CD4-positive, alpha-beta T cell treated with Interferon gamma for 1 hour (primary cell): ENCODE data around the gene PRAME.
A peak's percentile ranks its signal among the peaks of the same experiment; 100 is the strongest.
"Not testable (repeated sequence)": the region's sequence is repeated elsewhere in the genome, so short reads cannot be mapped to it uniquely, and the experiment has no call there.

Experiments used
- DNase-seq: peaks from one replicate; pipeline ENCODE4 v3.0.0-alpha.2; 2020

Gene PRAME, protein sequence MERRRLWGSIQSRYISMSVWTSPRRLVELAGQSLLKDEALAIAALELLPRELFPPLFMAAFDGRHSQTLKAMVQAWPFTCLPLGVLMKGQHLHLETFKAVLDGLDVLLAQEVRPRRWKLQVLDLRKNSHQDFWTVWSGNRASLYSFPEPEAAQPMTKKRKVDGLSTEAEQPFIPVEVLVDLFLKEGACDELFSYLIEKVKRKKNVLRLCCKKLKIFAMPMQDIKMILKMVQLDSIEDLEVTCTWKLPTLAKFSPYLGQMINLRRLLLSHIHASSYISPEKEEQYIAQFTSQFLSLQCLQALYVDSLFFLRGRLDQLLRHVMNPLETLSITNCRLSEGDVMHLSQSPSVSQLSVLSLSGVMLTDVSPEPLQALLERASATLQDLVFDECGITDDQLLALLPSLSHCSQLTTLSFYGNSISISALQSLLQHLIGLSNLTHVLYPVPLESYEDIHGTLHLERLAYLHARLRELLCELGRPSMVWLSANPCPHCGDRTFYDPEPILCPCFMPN

DNA sequence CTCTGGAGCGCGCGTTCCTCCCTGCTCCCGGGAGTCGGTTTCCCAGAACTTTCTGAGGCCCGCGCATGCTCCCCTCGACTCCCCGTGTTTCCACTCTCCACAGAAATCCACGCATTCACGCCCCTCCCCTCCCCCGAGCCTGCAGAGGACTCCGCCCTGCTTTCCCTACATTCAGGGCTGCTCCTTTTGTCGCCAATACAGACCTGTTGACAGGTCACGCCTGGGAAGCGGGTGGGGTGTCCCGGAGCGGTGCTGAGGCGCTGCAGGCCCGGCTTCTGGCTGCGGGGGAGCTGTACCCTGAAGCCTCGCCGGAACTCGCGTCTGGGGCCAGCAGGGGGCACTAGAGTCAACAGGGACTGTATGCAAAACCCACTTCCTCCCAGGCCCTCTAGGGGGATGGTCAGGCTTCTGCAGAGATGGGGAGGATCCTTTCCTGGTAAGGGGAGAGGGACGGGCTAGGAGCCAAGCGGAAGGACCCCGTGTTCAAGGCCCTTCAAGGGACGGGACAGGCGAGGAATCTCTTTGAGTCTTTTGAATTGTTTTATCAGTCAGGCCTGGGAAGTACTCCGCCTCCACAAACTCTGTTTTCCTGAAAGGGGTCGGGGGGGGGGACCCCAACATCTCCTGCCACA is at the start of gene PRAME:
Gene PRAME, minus strand, starts transcription at position 294 of the 632 bp plus-strand sequence. CDS start 2,433 bp downstream, outside the sequence.
- DNase-seq = peak; percentile 64

DNA sequence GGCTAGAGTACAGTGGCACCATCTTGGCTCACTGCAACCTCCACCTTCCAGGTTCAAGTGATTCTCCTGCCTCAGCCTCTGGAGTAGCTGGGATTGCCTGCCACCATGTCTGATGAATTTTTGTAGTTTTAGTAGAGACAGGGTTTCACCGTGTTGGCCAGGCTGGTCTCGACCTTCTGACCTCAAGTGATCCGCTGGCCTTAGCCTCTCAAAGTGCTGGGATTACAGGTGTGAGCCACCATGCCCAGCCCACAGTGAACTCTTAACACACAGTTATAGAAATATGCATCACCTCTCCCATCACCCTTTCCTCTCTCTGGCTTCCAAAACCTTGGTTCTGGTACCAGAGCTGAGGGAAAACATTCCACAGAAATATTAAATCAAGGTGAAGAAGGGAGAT is 49.0 kb upstream of the PRAME start:
- DNase-seq = not testable (repeated sequence)

DNA sequence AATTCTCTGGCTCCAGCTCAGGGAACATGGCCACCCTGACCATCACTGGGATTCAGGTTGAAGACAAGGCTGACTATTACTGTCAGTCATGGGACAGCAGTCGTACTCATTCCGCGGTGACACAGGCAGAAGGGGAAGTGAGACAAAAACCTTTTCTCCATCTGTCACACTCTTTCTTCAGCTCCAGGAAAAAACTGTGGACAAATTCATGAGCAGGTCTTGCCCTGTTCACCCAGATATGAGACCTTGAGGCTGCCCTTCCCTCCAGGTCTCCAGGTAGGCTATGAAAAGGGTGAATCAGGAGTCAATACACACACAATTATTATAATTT is 46.0 kb upstream of the PRAME start:
- DNase-seq = no peak

DNA sequence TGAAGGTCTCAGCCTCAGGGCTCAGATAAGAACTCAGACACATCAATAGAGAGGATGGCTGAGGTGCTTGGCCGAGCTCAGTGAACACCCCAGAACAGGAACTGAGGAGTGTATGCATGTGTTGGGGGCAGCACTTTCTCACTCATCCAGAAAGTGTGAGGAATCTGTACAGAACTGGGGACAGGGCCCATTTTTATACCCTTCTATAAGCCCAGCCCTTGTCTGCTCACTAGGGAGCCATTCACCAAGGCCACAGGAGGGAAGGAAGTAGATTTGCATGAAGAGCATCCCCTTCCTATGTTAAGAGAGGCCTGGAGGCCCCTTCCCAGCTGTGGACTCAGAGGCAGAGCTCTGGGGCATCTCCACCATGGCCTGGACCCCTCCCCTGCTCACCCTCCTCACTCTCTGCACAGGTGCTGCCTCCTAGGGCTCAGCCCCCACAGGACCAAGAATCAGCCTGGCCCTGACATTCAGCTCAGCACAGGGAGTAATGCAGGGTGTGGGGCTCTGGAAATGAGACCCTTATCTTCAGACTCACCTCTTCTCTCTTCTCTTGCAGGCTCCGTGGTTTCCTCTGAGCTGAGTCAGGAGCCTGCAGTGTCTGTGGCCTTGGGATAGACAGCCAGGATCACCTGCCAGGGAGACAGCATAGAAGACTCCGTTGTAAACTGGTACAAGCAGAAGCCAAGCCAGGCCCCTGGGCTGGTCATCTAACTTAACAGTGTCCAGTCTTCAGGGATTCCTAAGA is 45.4 kb upstream of the PRAME start:
- DNase-seq = no peak

DNA sequence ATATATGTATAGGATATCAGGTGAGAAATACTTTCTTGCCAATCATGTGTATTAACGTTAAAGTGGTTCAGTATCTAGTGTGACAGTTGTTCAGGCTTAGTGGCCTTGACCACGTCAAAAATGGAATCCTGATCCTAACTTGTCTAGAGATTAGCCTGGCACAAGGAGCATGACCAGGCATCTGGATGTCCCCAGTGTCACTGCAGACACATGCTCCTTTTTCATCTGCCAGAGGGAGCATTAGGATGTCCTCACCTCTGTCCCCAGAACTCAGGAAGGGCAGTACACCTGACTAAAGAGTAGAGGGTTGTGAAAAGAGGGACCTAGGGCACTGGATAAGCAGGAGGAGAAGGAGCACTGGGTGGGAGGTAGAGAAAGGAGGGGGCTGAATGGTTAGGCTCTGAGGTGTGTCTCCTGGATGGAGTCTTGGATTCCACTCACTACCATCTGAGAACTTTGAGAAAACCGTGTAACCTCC is 44.4 kb upstream of the PRAME start:
- DNase-seq = no peak

DNA sequence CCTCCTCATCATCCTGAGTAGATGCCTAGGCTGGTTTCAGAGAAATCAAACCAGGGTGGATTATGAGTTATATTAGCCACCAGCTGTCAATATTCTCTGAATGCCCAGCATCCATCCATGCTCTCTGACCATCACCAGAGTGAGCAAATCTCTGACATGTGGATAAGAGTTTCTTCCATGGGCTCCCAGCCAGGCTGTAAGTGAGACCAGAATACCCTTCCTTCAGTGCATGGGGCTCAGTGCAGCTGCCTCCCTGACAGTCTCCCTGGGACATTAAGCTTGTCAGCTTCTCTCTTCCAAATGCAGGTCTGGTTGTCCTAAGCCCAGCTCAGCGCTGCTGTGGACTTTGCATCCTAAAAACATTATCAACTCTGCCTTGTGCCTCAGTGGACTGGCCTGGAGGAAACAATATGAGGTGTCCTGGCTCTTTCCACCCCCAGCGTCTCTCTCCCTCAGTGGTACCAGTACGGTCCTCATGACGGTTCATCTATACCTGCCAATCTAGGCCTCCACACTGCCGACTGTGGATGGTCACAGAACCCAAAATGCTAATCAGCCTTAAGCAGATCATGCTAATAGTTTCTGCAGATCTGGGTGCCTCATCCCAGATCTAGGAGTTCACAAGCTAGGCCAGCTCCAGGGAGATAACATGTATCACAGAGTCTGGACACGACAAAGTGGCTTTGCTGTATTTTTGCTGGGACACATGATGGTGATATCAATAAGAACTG is 41.6 kb upstream of the PRAME start:
- DNase-seq = no peak

DNA sequence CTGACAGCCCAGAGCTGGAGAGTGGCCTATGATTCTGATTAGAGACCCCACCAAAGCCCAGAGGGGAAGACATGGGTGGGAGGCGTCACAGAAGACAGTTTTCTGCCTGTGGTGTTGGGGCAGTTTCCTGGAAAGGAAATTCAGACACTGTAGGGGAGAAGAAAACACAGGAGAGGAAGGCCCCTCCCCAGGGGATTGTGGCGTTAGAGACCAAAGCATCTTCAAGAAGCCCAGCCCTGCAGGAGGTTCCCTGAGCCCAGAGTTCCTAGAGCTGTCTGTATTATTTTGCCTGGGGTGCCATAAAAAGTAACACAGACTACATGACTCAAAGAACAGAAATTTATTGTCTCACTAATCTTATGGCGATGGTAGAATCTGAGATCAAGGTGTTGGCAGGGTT is 40.2 kb upstream of the PRAME start:
- no peak for DNase-seq

DNA sequence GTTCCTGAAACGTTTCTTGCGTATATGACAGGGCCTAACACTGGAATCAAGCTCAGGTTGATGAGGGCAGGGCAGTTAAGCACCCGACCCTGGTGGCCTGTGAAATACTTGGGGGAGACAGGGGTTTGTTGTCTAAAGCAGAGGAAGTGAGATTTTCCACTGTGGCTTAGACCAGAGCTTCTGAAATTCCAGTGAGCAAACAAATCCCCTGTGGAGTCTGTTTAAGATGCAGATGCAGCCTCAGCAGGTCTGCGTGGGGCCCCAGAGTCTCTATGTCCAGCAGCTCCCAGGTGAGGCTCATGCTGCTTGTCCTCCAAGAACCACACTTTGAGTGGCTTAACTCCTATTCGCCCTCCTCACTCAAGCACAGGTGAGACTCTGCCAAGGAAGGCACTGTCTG is 39.1 kb upstream of the PRAME start:
- no peak for DNase-seq

DNA sequence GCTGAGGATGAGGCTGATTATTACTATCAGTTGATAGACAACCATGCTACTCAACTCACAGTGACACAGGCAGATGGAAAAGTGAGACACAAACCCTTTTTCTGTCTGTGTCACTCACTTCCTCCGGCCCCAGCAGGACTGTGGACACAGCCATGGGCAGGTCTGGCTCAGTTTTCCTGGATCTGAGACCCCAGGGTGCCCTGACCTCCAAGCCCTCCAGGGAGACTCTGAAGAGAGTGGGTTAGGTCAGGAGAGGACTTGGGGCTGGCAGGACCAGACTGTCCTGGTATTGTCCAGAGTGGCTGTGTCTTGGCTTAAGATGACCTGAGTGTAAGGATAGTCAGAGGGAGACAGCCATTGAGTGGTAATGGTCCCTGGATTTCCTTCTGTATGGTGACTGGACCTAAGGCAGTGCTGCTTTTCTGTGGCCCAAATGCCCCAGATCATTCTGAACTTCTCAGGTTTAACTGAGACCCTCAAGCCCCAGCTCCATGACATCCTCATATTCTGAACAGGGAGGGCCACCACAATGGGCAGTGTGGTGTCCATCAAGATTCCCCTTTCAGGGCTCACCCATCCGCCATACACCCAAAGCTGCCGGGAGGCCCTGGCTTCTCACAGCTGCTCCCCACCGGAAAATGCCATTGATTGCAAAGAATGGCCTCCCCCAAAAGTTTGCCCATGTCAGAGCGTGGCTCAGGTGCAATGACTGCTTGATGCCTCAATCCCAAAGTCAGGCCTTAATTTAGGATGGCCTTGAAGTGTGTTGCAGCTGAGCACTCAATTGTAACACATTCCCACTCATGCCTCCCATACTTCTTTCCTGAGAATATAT is 36.2 kb upstream of the PRAME start:
- no peak for DNase-seq

DNA sequence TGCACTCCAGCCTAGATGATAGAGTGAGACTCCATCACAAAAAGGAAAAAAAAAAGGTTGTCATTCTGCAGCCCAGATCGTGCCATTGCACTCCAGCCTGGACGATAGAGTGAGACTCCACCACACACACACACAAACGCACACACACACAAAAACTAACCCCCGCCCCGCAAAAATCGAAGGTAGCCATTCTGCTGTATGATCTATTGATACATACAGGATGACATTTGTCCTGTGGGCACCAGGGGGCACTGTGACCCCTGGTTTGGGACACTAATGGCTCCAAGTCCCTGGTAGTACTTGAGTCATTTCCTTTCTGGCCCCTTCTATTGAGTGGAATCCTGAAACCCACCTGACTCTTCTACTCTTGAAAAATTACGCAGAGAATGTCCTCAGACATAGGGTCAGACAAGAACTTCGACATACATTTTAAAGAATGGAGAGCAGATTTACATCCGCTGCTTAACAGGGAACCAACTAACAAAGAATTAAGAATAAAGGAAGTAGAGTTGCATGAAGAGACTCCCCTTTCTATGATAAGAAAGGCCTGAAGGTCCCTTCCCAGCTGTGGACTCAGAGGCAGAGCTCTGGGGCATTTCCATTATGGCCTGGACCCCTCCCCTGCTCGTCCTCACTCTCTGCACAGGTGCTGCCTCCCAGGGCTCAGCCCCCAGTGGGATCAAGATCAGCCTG is 35.0 kb upstream of the PRAME start:
- DNase-seq = peak; percentile 52

DNA sequence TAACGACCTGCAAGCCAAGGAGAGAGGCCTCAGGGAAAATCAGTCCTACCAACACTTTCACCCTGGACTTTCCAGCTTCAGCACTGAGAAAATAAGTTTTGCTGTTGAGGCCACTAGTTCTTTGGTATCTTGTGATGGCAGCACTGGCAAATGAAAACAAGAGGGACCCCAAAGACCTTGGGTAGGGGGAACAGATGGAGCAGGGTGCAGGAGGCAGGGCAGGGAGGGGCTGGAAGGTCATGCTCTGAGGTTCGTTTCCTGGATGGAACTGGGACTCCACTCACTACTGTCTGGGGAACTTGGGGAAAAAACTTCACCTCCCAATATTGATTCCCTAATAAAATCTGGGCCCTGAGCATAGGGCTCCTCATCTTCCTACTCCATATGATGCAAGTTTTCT is 34.2 kb upstream of the PRAME start:
- DNase-seq = no peak

DNA sequence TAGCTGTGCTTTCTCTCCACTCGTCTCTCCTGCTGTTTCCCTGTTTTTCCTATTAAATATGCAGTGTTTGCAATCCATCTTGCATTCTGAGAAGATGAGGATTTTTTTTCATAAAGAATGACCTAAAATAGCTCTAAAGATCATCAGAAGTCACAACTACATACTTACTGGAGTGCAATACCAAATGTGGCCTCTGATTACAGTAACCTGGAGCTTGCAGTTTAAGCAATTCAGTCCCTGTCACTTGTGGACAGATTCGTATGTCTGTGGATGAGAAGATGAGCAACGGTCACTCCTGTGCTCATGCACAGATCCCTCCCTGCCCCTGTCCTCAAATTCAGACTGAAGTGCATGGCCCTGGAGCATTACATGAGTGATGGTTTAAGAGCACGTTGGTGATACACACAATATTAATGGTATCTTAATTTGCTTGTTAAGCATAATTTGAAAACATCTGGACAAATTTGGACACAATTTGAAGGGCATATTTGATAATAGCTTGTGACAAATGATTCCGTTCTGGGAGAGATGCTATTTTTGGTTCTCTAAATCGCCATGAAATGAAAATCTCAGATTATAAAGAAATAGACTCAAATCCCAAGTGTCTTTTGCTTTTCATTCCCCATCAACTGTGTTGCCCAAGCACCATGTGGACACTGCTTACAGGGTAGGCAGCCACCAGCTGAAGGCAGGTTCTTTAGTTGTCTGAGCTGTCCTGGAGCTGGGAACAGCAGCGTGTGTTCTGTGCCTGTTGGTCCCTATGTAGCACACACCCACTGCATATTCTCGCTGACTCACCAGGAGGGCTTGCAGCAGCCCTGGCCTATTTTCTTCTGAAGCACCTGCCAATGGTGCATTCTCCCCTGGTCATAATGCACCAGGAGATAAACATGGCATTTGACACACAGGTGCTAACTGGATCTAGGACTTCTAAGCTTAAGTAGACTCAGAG is 32.6 kb upstream of the PRAME start:
- DNase-seq = no peak

DNA sequence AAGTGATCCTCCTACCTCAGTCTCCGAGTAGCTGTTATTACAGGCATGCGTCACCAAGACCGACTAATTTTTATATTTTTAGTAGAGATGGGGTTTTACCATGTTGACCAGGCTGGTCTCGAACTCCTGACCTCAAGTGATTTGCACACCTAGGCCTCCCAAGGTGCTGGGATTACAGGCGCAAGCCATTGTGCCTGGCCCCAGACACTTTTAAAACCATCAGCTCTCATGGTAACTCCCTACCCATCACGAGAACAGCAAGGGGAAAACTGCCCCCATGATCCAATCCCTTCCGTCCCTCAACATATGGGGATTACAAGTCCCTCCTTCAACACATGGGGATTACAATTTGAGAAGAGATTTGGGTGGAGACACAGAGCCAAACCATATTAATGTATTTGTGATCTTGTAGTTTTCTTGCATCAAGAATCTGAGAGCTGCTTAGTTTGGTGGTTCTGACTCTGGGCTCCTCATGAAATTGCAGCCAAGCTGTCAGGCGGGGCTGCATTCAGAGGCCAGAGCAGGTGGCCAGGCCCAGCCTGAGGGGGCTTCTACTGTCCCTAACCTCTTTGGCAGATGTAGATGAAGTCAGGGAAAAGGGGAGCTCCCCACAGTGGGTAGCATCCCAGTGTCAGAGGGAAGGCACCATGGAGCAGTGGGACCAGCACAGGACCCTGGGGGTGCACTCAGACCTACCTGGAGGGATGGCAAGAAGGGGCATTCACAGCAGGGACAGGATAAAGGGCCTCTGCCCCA is 31.2 kb upstream of the PRAME start:
- no peak for DNase-seq

DNA sequence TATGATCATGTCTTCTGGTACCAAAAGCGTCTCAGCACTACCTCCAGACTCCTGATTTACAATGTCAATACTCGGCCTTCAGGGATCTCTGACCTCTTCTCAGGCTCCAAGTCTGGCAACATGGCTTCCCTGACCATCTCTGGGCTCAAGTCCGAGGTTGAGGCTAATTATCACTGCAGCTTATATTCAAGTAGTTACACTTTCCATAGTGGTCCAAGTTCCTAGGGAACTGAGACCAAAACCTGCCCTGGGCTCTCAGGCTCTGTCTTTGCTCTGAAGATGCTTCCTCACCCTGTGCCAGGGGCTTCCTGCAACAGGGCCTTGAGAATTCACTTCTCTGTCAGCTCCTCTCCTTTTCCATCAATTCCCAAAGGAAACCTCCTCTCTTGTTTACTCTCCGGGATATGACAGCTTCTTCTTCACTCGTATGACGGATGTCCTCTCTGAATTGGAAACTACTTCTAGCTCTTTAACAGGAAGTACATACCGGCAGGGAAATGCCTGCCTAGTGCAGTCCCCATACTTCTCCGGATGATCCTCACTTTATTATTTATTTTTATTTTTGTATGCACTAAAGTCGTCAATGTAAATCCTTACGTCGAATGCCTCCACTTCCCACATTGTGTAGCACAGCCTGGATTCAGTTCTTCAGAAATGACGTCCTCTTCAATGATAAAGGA is 29.6 kb upstream of the PRAME start:
- no peak for DNase-seq

DNA sequence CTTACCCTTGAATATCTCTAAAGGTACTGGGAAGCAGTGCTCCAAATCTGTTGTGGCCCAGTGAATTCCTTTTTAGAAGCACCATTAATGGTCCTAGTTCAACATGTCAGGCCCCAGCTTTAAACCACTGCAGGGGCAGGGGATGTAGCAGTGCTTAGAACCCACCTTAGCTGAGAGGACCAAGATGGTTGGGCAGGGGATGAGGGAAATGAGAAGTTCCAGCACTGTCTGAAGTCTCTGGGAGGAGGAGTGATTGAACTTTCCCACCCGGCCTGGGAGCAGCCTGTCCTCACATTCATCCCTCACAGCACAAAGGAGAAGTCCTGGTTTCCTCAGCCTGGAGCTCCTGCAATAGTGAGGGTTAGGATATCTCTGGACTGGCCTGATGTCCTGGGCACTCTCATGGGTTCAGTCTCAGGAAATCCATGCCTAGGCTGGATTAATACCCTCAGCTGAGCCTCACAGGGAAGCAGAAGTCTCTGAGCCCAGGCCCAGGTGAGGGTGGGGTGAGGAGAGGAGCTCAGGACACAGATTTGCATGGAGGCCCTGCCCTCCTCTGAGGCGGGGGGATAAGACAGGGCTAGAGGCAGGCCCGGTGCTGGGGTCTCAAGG is 28.6 kb upstream of the PRAME start:
- DNase-seq = no peak

DNA sequence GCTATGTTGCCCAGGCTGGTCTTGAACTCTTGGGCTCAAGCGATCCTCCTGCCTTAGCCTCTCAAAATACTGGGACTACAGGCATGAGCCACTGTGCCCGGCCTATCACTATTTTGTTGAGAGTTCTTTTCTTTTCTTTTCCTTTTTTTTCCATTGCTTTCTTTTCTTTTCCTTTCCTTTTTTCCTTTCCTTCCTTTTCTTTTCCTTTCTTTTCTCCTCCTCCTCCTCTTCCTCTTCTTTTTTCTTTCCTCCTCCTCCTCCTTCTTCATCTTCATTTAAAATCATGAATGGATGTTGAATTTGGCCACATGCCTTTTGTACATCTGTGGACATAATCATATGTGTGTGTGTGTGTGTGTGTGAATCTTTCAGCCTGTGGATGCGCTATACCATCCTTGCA is 25.7 kb upstream of the PRAME start:
- DNase-seq = no peak

DNA sequence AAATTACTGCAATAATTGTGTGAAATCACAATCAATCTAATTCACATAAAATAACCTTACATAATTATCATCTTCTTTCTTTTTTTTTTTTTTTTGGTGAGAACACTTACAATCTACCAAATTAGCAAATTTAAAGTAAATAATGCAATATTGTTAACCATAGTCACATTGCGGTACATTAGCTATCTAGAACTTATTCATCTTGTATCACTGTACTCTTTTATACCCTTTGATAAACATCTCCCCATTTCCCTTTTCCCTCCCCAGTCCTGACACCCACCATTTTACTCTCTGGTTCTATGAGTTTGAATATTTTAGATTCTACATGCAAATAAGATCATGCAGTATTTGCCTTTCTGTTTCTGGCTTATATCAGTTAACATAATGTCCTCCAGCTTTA is 24.0 kb upstream of the PRAME start:
- no peak for DNase-seq

DNA sequence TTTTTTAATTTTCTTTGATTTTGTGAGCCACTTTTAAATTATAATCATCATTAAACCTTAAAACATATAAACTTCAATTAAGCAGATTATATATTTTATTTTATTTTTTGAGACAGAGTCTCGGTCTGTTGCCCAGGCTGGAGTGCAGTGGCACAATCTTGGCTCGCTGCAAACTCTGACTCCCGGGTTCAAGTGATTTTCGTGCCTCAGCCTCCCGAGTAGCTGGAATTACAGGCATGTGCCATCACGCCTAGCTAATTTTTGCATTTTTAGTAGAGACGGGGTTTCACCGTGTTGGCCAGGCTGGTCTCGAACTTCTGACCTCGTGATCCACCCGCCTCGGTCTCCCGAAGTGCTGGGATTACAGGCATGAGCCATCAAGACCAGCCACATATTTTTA is 22.5 kb upstream of the PRAME start:
- DNase-seq = not testable (repeated sequence)
